GM12878 (cell line): ENCODE results near the gene ALG2. TPM values are rescaled to one million over a fixed set of nuclear protein-coding genes. Genes with fewer than 3 reads are reported as not detected.

ENCODE experiments used
- ATAC-seq: fragments of 200-7000 bp; cut with Tn5 transposase; 3 replicates; pipeline ENCODE4 v1.9.1; 2020; ENCODE audit warnings: mild to moderate bottlenecking, moderate library complexity
- BruUV-seq: library from RNA; stranded (reverse); fragments of 400-500 nt; replicated peaks from 2 replicates; lab custom pipeline; 2021; lab: Mats Ljungman, UMichigan
- CTCF ChIA-PET: fragments of 300-600 bp; sonication (Branson Sonifier 250); formaldehyde crosslinking; extraction: SDS; loops from one replicate; lab custom pipeline; 2021; ENCODE audit warnings: inconsistent platforms; lab: Yijun Ruan, JAX
- POLR2A ChIA-PET: fragments of 350-600 bp; formaldehyde crosslinking; extraction: SDS; loops from one replicate; lab custom pipeline; 2021; ENCODE audit warnings: inconsistent platforms; lab: Charles Lee
- RAD21 ChIA-PET: fragments of 300-600 bp; sonication (Branson Sonifier 250); formaldehyde crosslinking; loops from one replicate; lab custom pipeline; 2023; ENCODE audit warnings: antibody characterized with exemption; ENCODE audit not compliant: unreplicated experiment; lab: Charles Lee
- SMC1A ChIA-PET: fragments of 300-600 bp; sonication (Branson Sonifier 250); formaldehyde crosslinking; loops from one replicate; lab custom pipeline; 2023; ENCODE audit not compliant: unreplicated experiment, uncharacterized antibody; lab: Charles Lee
- DNase-seq: peaks from one replicate; pipeline ENCODE4 v3.0.0-alpha.2; 2011; ENCODE audit warnings: low read depth, low spot score
- FAIRE-seq: peaks from 3 replicates; lab custom pipeline; 2011; peaks lifted over from hg19 to GRCh38; lab: Jason Lieb, UNC
- H2AFZ ChIP-seq: 2 replicates; pipeline ENCODE4 v1.6.0; 2011; ENCODE audit warnings: low read depth, low read length, control low read depth; ENCODE audit not compliant: control insufficient read depth
- H3K27ac ChIP-seq: 2 replicates; pipeline ENCODE4 v1.5.1; 2011; ENCODE audit warnings: control low read depth; ENCODE audit not compliant: control insufficient read depth, insufficient read depth
- H3K27me3 ChIP-seq, 2 experiments: replicated peaks in 1 of 2; 2 replicates each; pipeline versions ENCODE4 v1.6.0 to v1.6.1; 2011; ENCODE audit warnings: low read length in 1 of 2; ENCODE audit not compliant: control insufficient read depth in 2 of 2, insufficient read depth in 2 of 2
- H3K36me3 ChIP-seq, 2 experiments: 2 replicates each; pipeline ENCODE4 v1.5.1; 2011; ENCODE audit warnings: low read length in 1 of 2; ENCODE audit not compliant: control insufficient read depth in 2 of 2, insufficient read depth in 2 of 2
- H3K4me1 ChIP-seq: 2 replicates; pipeline ENCODE4 v1.6.1; 2011; ENCODE audit warnings: mild to moderate bottlenecking, low read length, moderate library complexity, mixed read lengths; ENCODE audit not compliant: control insufficient read depth, insufficient read depth
- H3K4me2 ChIP-seq: 2 replicates; pipeline ENCODE4 v1.6.0; 2011; ENCODE audit warnings: control low read depth; ENCODE audit not compliant: control insufficient read depth, insufficient read depth
- H3K4me3 ChIP-seq: fragments of 200-600 bp; sonication (generic); 2 replicates; pipeline ENCODE4 v1.5.1; 2016
- H3K79me2 ChIP-seq: 2 replicates; pipeline ENCODE4 v1.6.0; 2011; ENCODE audit warnings: low read length; ENCODE audit not compliant: control insufficient read depth, insufficient read depth
- H3K9ac ChIP-seq: 2 replicates; pipeline ENCODE4 v1.8.0; 2011; ENCODE audit warnings: low read length, control low read depth, mixed read lengths; ENCODE audit not compliant: control insufficient read depth, insufficient read depth
- H3K9me3 ChIP-seq: replicated peaks from 3 replicates; pipeline ENCODE4 v1.5.1; 2011; ENCODE audit warnings: mild to moderate bottlenecking, low read length; ENCODE audit not compliant: control insufficient read depth, insufficient read depth
- H4K20me1 ChIP-seq: 2 replicates; pipeline ENCODE4 v1.6.0; 2011; ENCODE audit not compliant: control insufficient read depth, insufficient read depth
- CHD2 ChIP-seq: IDR thresholded peaks from 2 replicates; pipeline ENCODE4 v1.6.1; 2011; ENCODE audit warnings: low read depth, low read length, improper control_type of control experiment, borderline replicate concordance
- ETV6 ChIP-seq, 2 experiments: fragments of 450-650 bp in 1 of 2; IDR thresholded peaks in 1 of 2; conservative IDR thresholded peaks in 1 of 2; 2 replicates each; pipeline ENCODE4 v1.6.1; 2014; ENCODE audit warnings: antibody characterized with exemption in 1 of 2, borderline replicate concordance in 1 of 2, low read depth in 1 of 2, mild to moderate bottlenecking in 1 of 2, moderate library complexity in 1 of 2
- GATAD2B ChIP-seq: fragments of 450-650 bp; conservative IDR thresholded peaks from 2 replicates; pipeline ENCODE4 v1.6.1; 2017; ENCODE audit warnings: low read depth, mild to moderate bottlenecking, moderate library complexity
- HDGF ChIP-seq: fragments of 450-650 bp; IDR thresholded peaks from 2 replicates; pipeline ENCODE4 v1.6.1; 2016; ENCODE audit warnings: antibody characterized with exemption
- IKZF2 ChIP-seq, 2 experiments: fragments of 450-650 bp; IDR thresholded peaks; 2 replicates each; pipeline ENCODE4 v1.6.1; 2017; ENCODE audit warnings: mild to moderate bottlenecking in 2 of 2, moderate library complexity in 2 of 2
- IRF3 ChIP-seq: fragments of 450-650 bp; IDR thresholded peaks from 2 replicates; pipeline ENCODE4 v1.6.1; 2014; ENCODE audit warnings: mild to moderate bottlenecking
- MEF2B ChIP-seq: fragments of 450-650 bp; IDR thresholded peaks from 2 replicates; pipeline ENCODE4 v1.6.1; 2018; ENCODE audit warnings: mild to moderate bottlenecking, moderate library complexity; ENCODE audit not compliant: partially characterized antibody, poor library complexity, severe bottlenecking
- MYB ChIP-seq: fragments of 150-350 bp; IDR thresholded peaks from 2 replicates; pipeline ENCODE4 v1.6.1; 2014; ENCODE audit warnings: mild to moderate bottlenecking, low read depth, low read length, borderline replicate concordance
- POLR2AphosphoS2 ChIP-seq: IDR thresholded peaks from 2 replicates; pipeline ENCODE4 v1.6.1; 2011; ENCODE audit warnings: low read depth, mild to moderate bottlenecking, low read length, improper control_type of control experiment, moderate library complexity
- SUZ12 ChIP-seq: fragments of 200-600 bp; sonication (generic); IDR thresholded peaks from one replicate; pipeline ENCODE4 v1.6.1; 2018; ENCODE audit warnings: antibody characterized with exemption, mild to moderate bottlenecking; ENCODE audit not compliant: unreplicated experiment
- USF2 ChIP-seq: IDR thresholded peaks from 2 replicates; pipeline ENCODE4 v1.6.1; 2011; ENCODE audit warnings: low read depth, low read length, improper control_type of control experiment, borderline replicate concordance
- YY1 ChIP-seq: IDR thresholded peaks from 2 replicates; pipeline ENCODE4 v1.6.1; 2011; ENCODE audit warnings: low read depth, mild to moderate bottlenecking, low read length
- ZBTB11 ChIP-seq: fragments of 450-650 bp; formaldehyde crosslinking; IDR thresholded peaks from 2 replicates; pipeline ENCODE4 v1.5.0; 2022; ENCODE audit warnings: mild to moderate bottlenecking, missing genetic modification characterization
- WGBS: methylation state at CpG from one replicate; pipeline ENCODE4 v1.1.6; 2016; ENCODE audit warnings: low lambda C conversion rate; ENCODE audit not compliant: insufficient replicate concordance, insufficient coverage; ENCODE audit errors: missing lambda C conversion rate; 5-methylcytosine and 5-hydroxymethylcytosine counted together
- in situ Hi-C: fragments of 300-500 bp; cut with MboI; formaldehyde crosslinking; loops from 9 replicates; pipeline ENCODE4 v1.14.3; 2018; ENCODE audit warnings: mixed read lengths
- intact Hi-C: fragments of 100-400 bp; cut with micrococcal nuclease; formaldehyde crosslinking; loops from one replicate; pipeline ENCODE4 v1.14.2; 2022; ENCODE audit not compliant: unreplicated experiment
- polyA plus RNA-seq, 11 experiments: library from polyadenylated mRNA; depleted of rRNA in 4 of 11; unstranded in 6 of 11; stranded (reverse) in 5 of 11; fragments of >200 nt; fragmentation: Nextera tagmentation in 4 of 11; fragmentation: Illumina TruSeq in 1 of 11; extraction: Ambion mirVana in 4 of 11; extraction: Trizol in 1 of 11; gene quantifications; 1 replicate in 1 of 11; 2 replicates in 10 of 11; pipeline versions ENCODE4 v1.2.1 to v1.2.3, GENCODE V29; 2011 to 2016; ENCODE audit warnings: inconsistent platforms in 2 of 11, missing spikeins in 2 of 11, low read depth in 1 of 11
- total RNA-seq, 4 experiments: library from RNA; depleted of rRNA in 3 of 4; stranded (reverse); fragments of >200 nt in 3 of 4; fragmentation: Illumina TruSeq in 1 of 4; extraction: Trizol in 1 of 4; gene quantifications; 2 replicates each; pipeline versions ENCODE4 v1.2.1 to v1.2.3, GENCODE V29; 2013 to 2021

ALG2 gene
- total and polyA plus RNA-seq, 10 of the 15 experiments (the other 5 are each of a cell fraction or from before 2014, with no cell fraction given), result 8.8 to 52.5 (median 38.6) TPM

GRCh38 chr9:99189887-99190596, 31.7 kb downstream of the ALG2 start (continued):
- TF ChIP-seq USF2, result no peak
- no peak for TF ChIP-seq CHD2
- TF ChIP-seq ZBTB11, result no peak
- TF ChIP-seq ETV6 (conservative IDR thresholded peaks at IDR 0.05 in 1 of 2, IDR thresholded peaks at IDR 0.05 in 1 of 2; ENCODE audit: borderline replicate concordance in 1 of 2, low read depth in 1 of 2), result no peak

- H3K27me3 ChIP-seq, result no peaks in the 10 kb centered on the region
- H2AFZ ChIP-seq, result no peak overlapping the region
- WGBS, result 53% methylated on average over 2 of the region's 2 CpGs
- no peaks in the 10 kb centered on the region for H3K9me3 ChIP-seq
- H3K9ac ChIP-seq, result no peak overlapping the region
- H3K27ac ChIP-seq, result no peak overlapping the region
- SMC1A ChIA-PET, result interaction anchor here (1.6 to 12.4 kb wide), 4 partner anchors 9 to 86 kb away, joined by 3 to 189 read pairs (median 109); partner anchors contain the start of genes ALG2 and SEC61B
- RAD21 ChIA-PET, result interaction anchor here (1.0 to 8.9 kb wide), 5 partner anchors 8 to 44 kb away, joined by 3 to 121 read pairs (median 3); partner anchors contain the start of genes ALG2 and SEC61B
- no TSS peak for BruUV-seq
- in situ Hi-C loops, result loop anchor here (10.0 kb wide), 2 partner anchors 1036 to 1136 kb away; no protein-coding TSS in a partner anchor
- DNase-seq (no peak), FAIRE-seq (no peak), ATAC-seq (no peak)
- intact Hi-C loops, result loop anchor here (10.0 kb wide), 4 partner anchors 176 to 1246 kb away; partner anchors contain the start of genes ERP44 and INVS
- no peak overlapping the region for H3K4me3 ChIP-seq
- H3K4me2 ChIP-seq, result no peak overlapping the region
- peaks cover 28% of the 10 kb centered on the region for H3K4me1 ChIP-seq
- POLR2A ChIA-PET, result interaction anchor here (2.3 to 4.1 kb wide), 2 partner anchors 8 to 33 kb away, joined by 8 to 31 read pairs; partner anchors contain the start of genes ALG2 and SEC61B
- H3K79me2 ChIP-seq, result no peaks in the 10 kb centered on the region
- no peaks in the 10 kb centered on the region for H3K36me3 ChIP-seq
- H4K20me1 ChIP-seq, result no peaks in the 10 kb centered on the region
- CTCF ChIA-PET, result interaction anchor here (0.8 to 9.3 kb wide), 5 partner anchors 8 to 75 kb away, joined by 3 to 131 read pairs (median 96); no protein-coding TSS in a partner anchor
- TF ChIP-seq POLR2AphosphoS2, result no peak
- TF ChIP-seq SUZ12, result no peak
- no peak for TF ChIP-seq MYB
- no peak for TF ChIP-seq YY1
- no peak for TF ChIP-seq HDGF
- TF ChIP-seq MEF2B, result no peak
- no peak for TF ChIP-seq IRF3
- no peak for TF ChIP-seq GATAD2B
- TF ChIP-seq IKZF2 (IDR thresholded peaks at IDR 0.05), result no peak
These were observed 32.6 kb downstream of the ALG2 start for GRCh38 chr9:99189186-99189585.
